ENCODE measurements around the gene S100A5. TPM values are rescaled to one million over a fixed set of nuclear protein-coding genes. Genes with fewer than 3 reads are reported as not detected.

S100A5 gene
- total RNA-seq, 6 experiments from 2014 or later: not detected

- ATAC-seq (no peak), DNase-seq (peak in 1 of 3 donors; percentile 37)
- WGBS (ENCODE audit: insufficient coverage, low coverage, low lambda C conversion rate, missing lambda C conversion rate): 80% methylated on average over 7 of the region's 7 CpGs
- Histone ChIP-seq H3K27me3 (no peaks in the 10 kb centered on the region), H3K36me3 (no peaks in the 10 kb centered on the region), H3K4me3 (no peak overlapping the region), H3K4me1 (no peaks in the 10 kb centered on the region), H3K9me3 (no peaks in the 10 kb centered on the region), H3K27ac (no peak overlapping the region)
- TF ChIP-seq POLR2A (IDR thresholded peaks at IDR 0.05) (no peak), CTCF (IDR thresholded peaks at IDR 0.05) (no peak)
- intact Hi-C loops (cut with DNase I): loop anchor here (5.0 to 10.0 kb wide), 2 partner anchors 51 to 54 kb away; partner anchors contain the start of gene S100A2 (in 2 of the 2)
These were observed 27.1 kb downstream of the S100A5 start for GRCh38 chr1:153513666-153514065.

GRCh38 chr1:153513023-153513422 lies 27.7 kb downstream of the S100A5 start:
- no peaks in the 10 kb centered on the region for H3K4me1 ChIP-seq
- ATAC-seq (no peak), DNase-seq (peak in 1 of 3 donors; percentile 42)
- intact Hi-C loops (cut with DNase I): loop anchor here (5.0 to 10.0 kb wide), 2 partner anchors 52 to 54 kb away; partner anchors contain the start of gene S100A2 (in 2 of the 2)
- no peaks in the 10 kb centered on the region for H3K9me3 ChIP-seq
- H3K27me3 ChIP-seq: no peaks in the 10 kb centered on the region
- WGBS (ENCODE audit: insufficient coverage, low coverage, low lambda C conversion rate, missing lambda C conversion rate): 60% methylated on average over 2 of the region's 3 CpGs
- no peaks in the 10 kb centered on the region for H3K36me3 ChIP-seq
- H3K4me3 ChIP-seq: no peak overlapping the region
- TF ChIP-seq POLR2A (IDR thresholded peaks at IDR 0.05) (no peak), CTCF (IDR thresholded peaks at IDR 0.05) (no peak)
- H3K27ac ChIP-seq: no peak overlapping the region

GRCh38 chr1:153510984-153511410 lies 29.7 kb downstream of the S100A5 start:
- 0% methylated on average over 1 of the region's 7 CpGs for WGBS (ENCODE audit: insufficient coverage, low coverage, low lambda C conversion rate, missing lambda C conversion rate)
- no peaks in the 10 kb centered on the region for H3K36me3 ChIP-seq
- TF ChIP-seq CTCF (IDR thresholded peaks at IDR 0.05): peak; percentile 78 to 90 (median 83)
- no peak for TF ChIP-seq POLR2A (IDR thresholded peaks at IDR 0.05)
- H3K9me3 ChIP-seq: no peaks in the 10 kb centered on the region
- no peaks in the 10 kb centered on the region for H3K27me3 ChIP-seq
- ATAC-seq (peak; percentile 80 to 90 (median 86)), DNase-seq (peak; percentile 80 to 84 (median 83))
- peaks cover 0 to 8% (median 2%) of the 10 kb centered on the region in 4 donors for H3K4me1 ChIP-seq
- no peak overlapping the region for H3K27ac ChIP-seq
- H3K4me3 ChIP-seq: no peak overlapping the region
- intact Hi-C loops (cut with DNase I): loop anchor here (5.0 to 10.0 kb wide), 2 partner anchors 54 to 56 kb away; partner anchors contain the start of gene S100A2 (in 2 of the 2)

- no peak for DNase-seq
These were observed 30.9 kb downstream of the S100A5 start for GRCh38 chr1:153509729-153510354.

More at GRCh38 chr1:153509729-153510354, 30.9 kb downstream of the S100A5 start:
- Histone ChIP-seq H3K4me1 (peaks cover 0 to 8% (median 2%) of the 10 kb centered on the region in 4 donors), H3K27ac (no peak overlapping the region), H3K9me3 (no peaks in the 10 kb centered on the region), H3K4me3 (no peak overlapping the region), H3K27me3 (no peaks in the 10 kb centered on the region), H3K36me3 (no peaks in the 10 kb centered on the region)
- TF ChIP-seq POLR2A (IDR thresholded peaks at IDR 0.05): no peak
- TF ChIP-seq CTCF (IDR thresholded peaks at IDR 0.05): peak; percentile 29 to 48 (median 40)
- WGBS (ENCODE audit: insufficient coverage, low coverage, low lambda C conversion rate, missing lambda C conversion rate): 40% methylated on average over 4 of the region's 4 CpGs
- intact Hi-C loops (cut with DNase I): loop anchor here (5.0 to 10.0 kb wide), 2 partner anchors 55 to 57 kb away; partner anchors contain the start of gene S100A2 (in 2 of the 2)
- ATAC-seq: peak in 2 of 4 donors; percentile 14 to 48
